Activated T-cell treated with anti-CD3 and anti-CD28 coated beads, Interleukin-2, amount 50 U/mL, for 4 hours (primary cell): Measurements from ENCODE around the gene EOLA1. TPM values are rescaled to one million over a fixed set of nuclear protein-coding genes. Genes with fewer than 3 reads are reported as not detected.
"Not testable (repeated sequence)": the region's sequence is repeated elsewhere in the genome, so short reads cannot be mapped to it uniquely, and the experiment has no call there.

Experiments used
- ATAC-seq, 2 donors: fragments of 200-7000 bp; cut with Tn5 transposase; one replicate each; pipeline ENCODE4 v1.10.0; 2021
- DNase-seq: peaks from one replicate; pipeline ENCODE4 v3.0.0-alpha.2; 2020
- H3K27me3 Mint-ChIP-seq: one replicate; pipeline ENCODE4 v1.8.0; 2021; ENCODE audit warnings: low read depth, mixed read lengths
- H3K36me3 Mint-ChIP-seq: one replicate; pipeline ENCODE4 v1.8.0; 2022; ENCODE audit warnings: mixed read lengths; ENCODE audit not compliant: insufficient read depth
- H3K4me1 Mint-ChIP-seq: one replicate; pipeline ENCODE4 v1.8.0; 2021; ENCODE audit warnings: low read depth, mixed read lengths
- H3K4me3 Mint-ChIP-seq: one replicate; pipeline ENCODE4 v1.8.0; 2021; ENCODE audit warnings: mild to moderate bottlenecking, moderate library complexity, mixed read lengths
- H3K9me3 Mint-ChIP-seq: one replicate; pipeline ENCODE4 v1.8.0; 2021; ENCODE audit warnings: mixed read lengths
- total RNA-seq, 3 donors: library from RNA; stranded (reverse); gene quantifications; one replicate each; pipeline ENCODE4 v1.2.1, GENCODE V29; 2021

The EOLA1 gene
- total RNA-seq, 3 donors from 2014 or later: 21.7 to 40.9 (median 22.6) TPM

GRCh38 chrX:149546962-149547361 lies 6.2 kb downstream of the EOLA1 start:
- H3K4me3 Mint-ChIP-seq, DNase-seq, H3K27me3 Mint-ChIP-seq, ATAC-seq, H3K4me1 Mint-ChIP-seq, H3K9me3 Mint-ChIP-seq, H3K36me3 Mint-ChIP-seq: not testable (repeated sequence)

GRCh38 chrX:149547782-149548181 lies 7.0 kb downstream of the EOLA1 start:
- DNase-seq, H3K36me3 Mint-ChIP-seq, ATAC-seq: not testable (repeated sequence)

DNA sequence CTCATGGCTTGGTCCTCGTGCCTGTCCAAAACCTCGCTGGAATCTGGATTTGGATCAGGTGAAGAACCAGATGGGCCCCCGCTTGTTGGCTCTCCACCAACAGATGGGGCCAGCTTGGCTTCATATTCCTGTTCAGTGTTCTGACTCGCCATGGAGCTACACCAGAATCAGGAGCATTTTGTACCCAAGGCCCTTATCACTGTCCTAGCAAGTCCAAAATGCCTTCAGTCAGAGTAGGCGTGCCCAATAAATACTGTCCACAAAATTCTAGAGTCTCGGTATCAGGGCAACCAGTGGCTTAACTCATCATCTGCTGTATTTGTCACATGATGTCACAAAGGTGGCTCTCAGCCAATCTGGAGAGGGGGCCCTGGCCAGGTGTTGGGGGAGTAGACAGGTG lies 8.9 kb downstream of the EOLA1 start, which contains the start of gene HSFX3:
HSFX3 (minus strand) TSS at position 224 of the 400 bp plus-strand sequence; CDS start at position 152, 72 bp downstream.
- H3K36me3 Mint-ChIP-seq, H3K9me3 Mint-ChIP-seq, H3K4me1 Mint-ChIP-seq, ATAC-seq, DNase-seq, H3K4me3 Mint-ChIP-seq, H3K27me3 Mint-ChIP-seq: not testable (repeated sequence)

More at GRCh38 chrX:149547782-149548181, 7.0 kb downstream of the EOLA1 start:
- H3K9me3 Mint-ChIP-seq, H3K4me1 Mint-ChIP-seq, H3K27me3 Mint-ChIP-seq, H3K4me3 Mint-ChIP-seq: not testable (repeated sequence)

DNA sequence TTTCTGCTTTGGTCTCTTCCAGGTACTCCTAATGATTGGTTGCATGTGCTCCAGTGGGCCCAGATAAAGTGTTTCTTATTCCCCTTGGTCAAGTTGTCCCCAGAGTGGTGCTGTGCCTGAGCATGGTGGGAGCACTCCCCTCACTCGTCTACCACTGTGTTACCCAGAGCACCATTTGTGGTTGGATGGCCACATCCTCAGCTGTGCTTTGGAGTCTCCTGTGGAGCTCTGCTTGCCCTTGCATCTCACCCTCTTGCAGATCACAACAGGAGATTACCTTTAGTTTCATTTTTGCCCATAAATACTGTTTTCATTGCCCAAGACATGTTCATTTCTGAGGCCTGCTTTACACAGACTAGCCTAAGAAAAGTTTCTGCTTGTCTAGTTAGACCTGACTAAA lies 9.6 kb downstream of the EOLA1 start:
- DNase-seq, H3K27me3 Mint-ChIP-seq, H3K4me1 Mint-ChIP-seq, H3K9me3 Mint-ChIP-seq, ATAC-seq, H3K4me3 Mint-ChIP-seq, H3K36me3 Mint-ChIP-seq: not testable (repeated sequence)

DNA sequence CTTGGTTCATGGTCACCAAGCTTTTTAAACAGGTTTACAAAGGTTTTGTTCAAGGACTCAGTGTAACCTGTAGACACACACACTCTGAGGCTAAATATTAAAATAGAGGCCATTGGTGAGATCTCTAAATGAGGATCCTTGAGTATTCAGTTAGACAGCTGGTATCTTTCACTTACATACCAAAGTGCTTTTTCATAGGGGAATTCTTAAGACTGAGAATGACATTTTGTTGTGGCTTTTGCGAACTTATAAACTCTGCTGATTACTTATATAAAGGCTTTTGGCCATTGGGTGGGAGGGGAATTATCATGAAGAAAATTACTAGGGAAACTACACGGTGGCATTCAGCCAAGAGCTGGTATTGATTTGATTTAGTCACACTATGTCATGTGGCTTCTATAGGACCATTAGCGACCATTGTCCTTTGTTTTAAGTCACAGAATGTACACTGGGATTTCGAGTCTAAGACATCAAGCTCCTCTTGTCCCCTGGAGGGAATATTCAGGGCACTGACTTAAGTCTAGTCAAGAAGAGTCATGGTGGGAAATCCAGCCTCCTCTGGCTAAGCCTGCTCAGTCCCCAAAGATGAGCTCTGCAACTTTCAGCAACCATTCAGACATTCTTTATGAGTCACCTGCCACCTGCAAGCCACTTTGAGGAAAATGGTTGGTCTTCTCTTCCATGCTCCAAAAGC lies 10.6 kb downstream of the EOLA1 start:
- not testable (repeated sequence) for H3K36me3 Mint-ChIP-seq, H3K27me3 Mint-ChIP-seq, H3K9me3 Mint-ChIP-seq, H3K4me1 Mint-ChIP-seq, DNase-seq, H3K4me3 Mint-ChIP-seq
- peak; percentile 42 to 63 for ATAC-seq

- peak; percentile 13 to 15 for ATAC-seq
- not testable (repeated sequence) for DNase-seq, H3K36me3 Mint-ChIP-seq, H3K9me3 Mint-ChIP-seq, H3K4me1 Mint-ChIP-seq, H3K27me3 Mint-ChIP-seq, H3K4me3 Mint-ChIP-seq
Observed at GRCh38 chrX:149551939-149552248, 11.1 kb downstream of the EOLA1 start.

- H3K4me1 Mint-ChIP-seq, H3K9me3 Mint-ChIP-seq, ATAC-seq, DNase-seq, H3K27me3 Mint-ChIP-seq, H3K36me3 Mint-ChIP-seq, H3K4me3 Mint-ChIP-seq: not testable (repeated sequence)
Observed at GRCh38 chrX:149555251-149555650, 14.4 kb downstream of the EOLA1 start.

DNA sequence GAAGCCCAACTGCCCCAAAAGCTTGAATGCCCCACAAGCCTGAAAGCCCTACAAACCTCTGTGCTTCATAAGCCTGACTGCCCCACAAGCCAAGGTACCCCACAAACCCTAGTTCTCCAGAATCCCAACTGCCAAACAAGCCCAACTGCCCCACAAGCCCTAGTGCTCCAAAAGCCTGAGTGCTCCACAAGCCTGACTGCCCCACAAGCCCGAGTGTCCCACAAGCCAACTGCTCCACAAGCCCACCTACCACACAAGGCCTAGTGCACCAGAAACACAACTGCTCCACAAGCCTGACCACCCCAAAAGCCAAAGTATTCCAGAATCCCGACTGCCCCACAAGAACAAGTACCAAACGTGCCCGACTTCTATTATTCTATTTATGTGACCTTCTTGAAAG lies 22.5 kb downstream of the EOLA1 start:
- ATAC-seq (no peak), DNase-seq (no peak)
- Mint-ChIP-seq H3K4me3 (no peak overlapping the region), H3K9me3 (no peaks in the 10 kb centered on the region), H3K4me1 (no peaks in the 10 kb centered on the region), H3K27me3 (no peaks in the 10 kb centered on the region), H3K36me3 (no peaks in the 10 kb centered on the region)

- DNase-seq (no peak), ATAC-seq (no peak)
- H3K4me3 Mint-ChIP-seq: no peak overlapping the region
- no peaks in the 10 kb centered on the region for H3K9me3 Mint-ChIP-seq
- H3K36me3 Mint-ChIP-seq: no peaks in the 10 kb centered on the region
- H3K4me1 Mint-ChIP-seq: peaks cover 1% of the 10 kb centered on the region
- peaks cover 2% of the 10 kb centered on the region for H3K27me3 Mint-ChIP-seq
Observed at GRCh38 chrX:149567621-149568417, 27.0 kb downstream of the EOLA1 start.

DNA sequence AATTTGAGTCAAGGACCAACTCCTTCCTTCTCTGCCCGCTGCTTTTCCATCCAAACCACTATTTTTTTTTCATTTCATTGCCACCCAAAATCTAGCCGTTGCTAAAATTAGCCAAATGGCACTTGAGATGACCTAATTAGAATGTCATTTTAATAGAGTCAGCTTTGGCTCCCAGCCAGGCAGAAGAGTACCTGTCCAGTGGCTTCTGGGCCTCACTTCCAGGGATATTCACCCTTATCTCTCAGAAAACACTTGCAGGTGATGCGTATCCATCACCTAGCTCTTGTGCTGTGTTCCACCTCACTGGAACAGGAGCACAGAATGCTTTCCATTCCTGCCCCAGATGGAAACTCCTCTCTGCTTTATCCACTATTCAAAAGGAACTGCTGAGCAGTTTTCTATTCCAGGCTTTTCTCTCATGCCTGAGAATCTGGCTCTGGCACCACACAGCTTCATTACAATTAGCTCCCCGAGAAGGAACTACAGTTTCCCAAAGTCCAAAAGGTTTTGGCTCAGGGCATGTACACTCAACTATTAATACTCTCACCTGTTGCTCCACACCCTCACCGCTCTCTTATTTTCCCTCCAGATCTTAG lies 28.0 kb downstream of the EOLA1 start:
- ATAC-seq (no peak), DNase-seq (no peak)
- H3K27me3 Mint-ChIP-seq: peaks cover 2% of the 10 kb centered on the region
- no peaks in the 10 kb centered on the region for H3K36me3 Mint-ChIP-seq
- no peaks in the 10 kb centered on the region for H3K9me3 Mint-ChIP-seq
- no peak overlapping the region for H3K4me3 Mint-ChIP-seq
- H3K4me1 Mint-ChIP-seq: peaks cover 4% of the 10 kb centered on the region

DNA sequence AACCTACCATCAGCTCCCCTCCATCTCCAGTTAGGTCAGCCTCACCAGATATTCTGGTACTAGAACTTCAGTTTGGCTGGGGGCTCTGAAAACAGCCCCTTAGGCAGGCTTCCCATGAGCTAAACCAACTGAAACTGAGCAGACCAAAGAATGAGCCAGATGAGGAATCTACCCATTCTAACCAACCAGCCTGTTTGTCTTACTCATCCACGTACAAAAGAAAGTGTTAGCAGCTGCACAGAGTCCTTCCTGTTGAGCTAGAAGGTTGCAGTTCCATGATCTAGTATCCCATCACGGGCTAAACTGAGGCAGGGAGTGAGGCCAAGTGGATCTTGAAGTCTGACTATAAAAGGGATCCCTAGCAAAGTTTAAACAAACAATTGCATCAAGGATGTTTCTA lies 29.0 kb downstream of the EOLA1 start:
- DNase-seq: no peak

DNA sequence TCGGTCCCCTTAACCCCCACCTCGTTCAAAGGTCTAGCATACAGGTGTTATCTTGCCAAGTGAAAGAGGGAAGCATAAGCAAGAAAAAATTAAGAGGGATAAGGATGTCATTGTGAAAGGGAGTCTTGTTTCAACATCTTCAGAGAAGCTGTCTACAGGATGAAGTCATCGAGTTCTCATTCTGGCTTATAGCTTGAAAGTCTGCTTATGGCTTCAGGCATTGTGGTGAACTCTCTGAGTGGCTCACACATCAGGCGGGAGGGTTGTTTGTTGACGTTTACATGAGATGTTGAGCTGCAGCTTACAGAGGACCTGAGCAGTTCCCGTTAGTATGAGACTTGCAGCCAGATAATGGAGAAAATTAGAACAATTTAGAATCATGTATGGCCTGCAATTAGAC lies 29.9 kb downstream of the EOLA1 start:
- Mint-ChIP-seq H3K36me3 (no peaks in the 10 kb centered on the region), H3K4me1 (peaks cover 4% of the 10 kb centered on the region), H3K4me3 (no peak overlapping the region), H3K9me3 (no peaks in the 10 kb centered on the region), H3K27me3 (peaks cover 2% of the 10 kb centered on the region)
- no peak for ATAC-seq
- DNase-seq: no peak

More for the DNA sequence above, 29.0 kb downstream of the EOLA1 start:
- Mint-ChIP-seq H3K36me3 (no peaks in the 10 kb centered on the region), H3K4me3 (no peak overlapping the region), H3K9me3 (no peaks in the 10 kb centered on the region), H3K27me3 (peaks cover 2% of the 10 kb centered on the region), H3K4me1 (peaks cover 4% of the 10 kb centered on the region)
- ATAC-seq: peak in 1 of 2 donors; percentile 30

DNA sequence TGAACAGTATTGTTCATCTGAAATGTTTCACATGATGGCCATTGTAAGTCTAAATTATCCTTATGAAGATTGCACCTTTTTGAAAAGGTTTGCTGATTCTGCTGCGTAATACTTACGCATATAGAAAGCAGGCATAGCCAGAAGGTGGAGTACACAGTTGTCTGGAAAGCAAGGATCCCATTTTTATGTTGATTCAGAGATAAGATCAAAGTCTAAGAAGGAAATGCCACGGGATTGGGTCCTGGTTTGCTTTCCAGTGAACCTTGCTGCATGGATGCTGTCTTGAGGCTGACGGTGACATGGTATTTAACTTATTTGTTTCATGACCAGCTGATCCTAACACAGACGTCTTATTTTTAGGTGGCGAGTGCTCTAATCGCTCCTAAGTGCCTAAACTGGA lies 31.0 kb downstream of the EOLA1 start:
- H3K27me3 Mint-ChIP-seq: peaks cover 2% of the 10 kb centered on the region
- peaks cover 4% of the 10 kb centered on the region for H3K4me1 Mint-ChIP-seq
- no peaks in the 10 kb centered on the region for H3K9me3 Mint-ChIP-seq
- no peaks in the 10 kb centered on the region for H3K36me3 Mint-ChIP-seq
- no peak for ATAC-seq
- no peak for DNase-seq
- no peak overlapping the region for H3K4me3 Mint-ChIP-seq

DNA sequence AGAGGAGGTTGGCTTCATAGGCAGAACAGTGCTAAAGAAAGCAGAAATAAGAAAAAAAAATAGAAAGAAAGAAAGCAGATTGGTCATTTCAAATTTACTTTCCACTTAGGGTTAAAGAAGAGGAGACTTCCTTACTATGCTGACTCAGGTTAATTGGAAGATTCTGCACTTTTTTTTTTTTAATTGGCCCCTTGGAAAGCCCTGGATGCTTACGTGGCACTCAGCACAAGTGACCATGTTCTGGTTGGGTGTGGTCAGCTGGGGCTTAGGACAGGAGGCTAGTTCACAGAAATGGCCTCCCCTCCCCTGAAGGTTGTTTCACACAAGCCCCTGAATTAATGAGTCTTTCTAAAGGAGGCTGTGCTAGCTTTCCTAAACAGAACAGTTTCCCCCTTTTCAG lies 31.9 kb downstream of the EOLA1 start:
- DNase-seq: no peak
- H3K27me3 Mint-ChIP-seq: peaks cover 2% of the 10 kb centered on the region
- H3K4me1 Mint-ChIP-seq: peaks cover 4% of the 10 kb centered on the region
- H3K36me3 Mint-ChIP-seq: no peaks in the 10 kb centered on the region
- H3K4me3 Mint-ChIP-seq: no peak overlapping the region
- ATAC-seq: peak in 1 of 2 donors; percentile 3
- H3K9me3 Mint-ChIP-seq: no peaks in the 10 kb centered on the region

- peak; percentile 96 to 99 for ATAC-seq
- not testable (repeated sequence) for H3K4me3 Mint-ChIP-seq, H3K4me1 Mint-ChIP-seq, H3K27me3 Mint-ChIP-seq, H3K9me3 Mint-ChIP-seq, DNase-seq, H3K36me3 Mint-ChIP-seq
Observed at GRCh38 chrX:149573456-149573855, 32.6 kb downstream of the EOLA1 start.
